GM18508 (cell line): ENCODE measurements around the gene BEST3.

Experiments used
- ATAC-seq: cut with Tn5 transposase; IDR thresholded peaks from one replicate; pipeline ENCODE4 v1.9.1; 2021; ENCODE audit warnings: moderate number of reproducible peaks; ENCODE audit not compliant: insufficient read depth, unreplicated experiment

BEST3 gene

GRCh38 chr12:69655616-69656340 is 43.3 kb downstream of the BEST3 start:
- ATAC-seq = no peak

- ATAC-seq = no peak
These were observed 45.4 kb downstream of the BEST3 start for GRCh38 chr12:69653703-69654102.

GRCh38 chr12:69651922-69652321 is 47.2 kb downstream of the BEST3 start:
- no peak for ATAC-seq

GRCh38 chr12:69649529-69649928 is 49.6 kb downstream of the BEST3 start:
- ATAC-seq = no peak

- ATAC-seq = no peak
These were observed 50.6 kb downstream of the BEST3 start for GRCh38 chr12:69648476-69648875.

GRCh38 chr12:69647178-69647577 is 51.9 kb downstream of the BEST3 start:
- no peak for ATAC-seq

- ATAC-seq = no peak
These were observed 54.1 kb downstream of the BEST3 start for GRCh38 chr12:69645031-69645430.

GRCh38 chr12:69644511-69644910 is 54.6 kb downstream of the BEST3 start:
- no peak for ATAC-seq

- no peak for ATAC-seq
These were observed 56.6 kb downstream of the BEST3 start for GRCh38 chr12:69642531-69642930.

GRCh38 chr12:69641546-69641945 is 57.6 kb downstream of the BEST3 start:
- ATAC-seq = no peak

GRCh38 chr12:69639400-69640016 is 59.6 kb downstream of the BEST3 start:
- peak; percentile 86 for ATAC-seq

GRCh38 chr12:69633061-69633460 is 66.0 kb downstream of the BEST3 start:
- ATAC-seq = no peak

- no peak for ATAC-seq
These were observed 68.9 kb downstream of the BEST3 start for GRCh38 chr12:69630191-69630590.

GRCh38 chr12:69627501-69627900 is 71.6 kb downstream of the BEST3 start:
- ATAC-seq = no peak

- no peak for ATAC-seq
These were observed 75.1 kb downstream of the BEST3 start for GRCh38 chr12:69623970-69624369.

GRCh38 chr12:69621551-69621950 is 77.6 kb downstream of the BEST3 start:
- ATAC-seq = no peak

GRCh38 chr12:69620921-69621320 is 78.2 kb downstream of the BEST3 start:
- ATAC-seq = no peak

GRCh38 chr12:69620077-69620476 is 79.0 kb downstream of the BEST3 start:
- no peak for ATAC-seq

GRCh38 chr12:69619050-69619449 is 80.1 kb downstream of the BEST3 start:
- ATAC-seq = no peak

GRCh38 chr12:69616025-69616424 is 83.1 kb downstream of the BEST3 start:
- no peak for ATAC-seq

- no peak for ATAC-seq
These were observed 85.8 kb downstream of the BEST3 start for GRCh38 chr12:69613351-69613750.

- ATAC-seq = no peak
These were observed 88.4 kb downstream of the BEST3 start, which contains the start of gene LRRC10 for GRCh38 chr12:69610729-69611128. Gene LRRC10, minus strand, starts transcription at chr12:69610907. Its CDS starts 69 bp downstream, at chr12:69610838.
